Aorta (tissue), 5 donors: ENCODE results near the gene HCST. TPM values are rescaled to one million over a fixed set of nuclear protein-coding genes. Genes with fewer than 3 reads are reported as not detected.
"Not testable (repeated sequence)": the region's sequence is repeated elsewhere in the genome, so short reads cannot be mapped to it uniquely, and the experiment has no call there.

Experiments used
- ATAC-seq: fragments of 200-7000 bp; cut with Tn5 transposase; one replicate; pipeline ENCODE4 v1.9.1; 2022; ENCODE audit warnings: moderate library complexity; ENCODE audit not compliant: low FRiP score
- DNase-seq, 2 donors: peaks; one replicate each; pipeline ENCODE4 v3.0.0-alpha.2; 2020
- H3K27ac ChIP-seq, 2 donors: one replicate each; pipeline ENCODE4 v1.5.1; 2013; ENCODE audit warnings: low read length in 2 of 2, mild to moderate bottlenecking in 2 of 2, moderate library complexity in 2 of 2, control low read depth in 1 of 2, inconsistent platforms in 1 of 2, low read depth in 1 of 2
- H3K27me3 ChIP-seq, 2 donors: one replicate each; pipeline ENCODE4 v1.6.1; 2013; ENCODE audit warnings: control low read depth in 1 of 2, low read length in 1 of 2, mild to moderate bottlenecking in 1 of 2, moderate library complexity in 1 of 2; ENCODE audit not compliant: insufficient read depth in 2 of 2, control insufficient read depth in 1 of 2
- H3K36me3 ChIP-seq, 2 donors: one replicate each; pipeline ENCODE4 v1.6.1; 2013; ENCODE audit warnings: control low read depth in 1 of 2, low read length in 1 of 2, mild to moderate bottlenecking in 1 of 2; ENCODE audit not compliant: insufficient read depth in 2 of 2, control insufficient read depth in 1 of 2
- H3K4me1 ChIP-seq, 2 donors: one replicate each; pipeline ENCODE4 v1.6.1; 2013; ENCODE audit warnings: low read length in 2 of 2, control low read depth in 1 of 2, mild to moderate bottlenecking in 1 of 2, moderate library complexity in 1 of 2; ENCODE audit not compliant: insufficient read depth in 2 of 2, control insufficient read depth in 1 of 2
- H3K4me3 ChIP-seq, 2 donors: one replicate each; pipeline ENCODE4 v1.5.1; 2013; ENCODE audit warnings: low read length in 2 of 2, control low read depth in 1 of 2, mild to moderate bottlenecking in 1 of 2
- H3K9me3 ChIP-seq: one replicate; pipeline ENCODE4 v1.6.1; 2013; ENCODE audit warnings: mild to moderate bottlenecking, low read length; ENCODE audit not compliant: control insufficient read depth
- WGBS, 2 donors: extraction: QIAGEN DNeasy Blood & Tissue Kit; methylation state at CpG; one replicate each; pipeline ENCODE4 v1.1.7; 2013; 5-methylcytosine and 5-hydroxymethylcytosine counted together
- intact Hi-C, 2 donors: fragments of 100-400 bp; cut with DNase I; formaldehyde crosslinking; loops; one replicate each; pipeline versions ENCODE4 v1.14.2 to v1.15.0; 2022
- polyA plus RNA-seq, 2 donors: library from polyadenylated mRNA; stranded (reverse); fragments of 200-250 nt; gene quantifications; one replicate each; pipeline ENCODE4 v1.2.3, GENCODE V29; 2013
- total RNA-seq, 2 donors: library from RNA; stranded (reverse); fragmentation: NEBNext Ultra II Directional; extraction: Animal tissue kit (Norgen Biotek cat#: 25700); gene quantifications; one replicate each; pipeline ENCODE4 v1.2.1, GENCODE V29; 2021
- donor health status: healthy with polysubstance abuse.
- donor health status: Bipolar disorder and iron deficiency.
- donor health status: DM: no; HTN: no; CAD: no.
- donor health status: DM: no; HTN: no; CAD: no.
- donor health status: DM: yes; HTN: yes; CAD: no.

HCST gene
- total and polyA plus RNA-seq, 4 donors: 7.3 to 20.9 (median 18.7) TPM

DNA sequence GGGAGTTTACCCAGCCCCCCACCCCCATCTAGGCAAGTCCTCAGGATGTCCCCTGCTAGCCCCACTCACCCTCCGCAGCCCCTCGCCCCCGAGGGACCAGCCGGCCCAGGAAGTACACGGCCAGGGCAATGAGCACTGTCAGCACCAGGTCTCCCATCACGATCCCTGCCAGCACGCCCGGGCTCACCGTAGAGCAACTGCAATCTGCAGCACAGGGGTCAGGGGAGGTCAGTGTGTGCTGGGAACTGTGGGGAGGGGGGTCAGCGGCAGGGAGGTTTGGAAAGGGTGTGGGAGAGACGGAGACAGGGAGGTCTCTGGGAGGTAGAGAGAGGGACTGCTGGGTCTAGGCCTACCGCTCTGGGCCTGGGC, 5.0 kb downstream of the HCST start:
- Histone ChIP-seq H3K4me3 (no peak overlapping the region), H3K27ac (no peak overlapping the region)

DNA sequence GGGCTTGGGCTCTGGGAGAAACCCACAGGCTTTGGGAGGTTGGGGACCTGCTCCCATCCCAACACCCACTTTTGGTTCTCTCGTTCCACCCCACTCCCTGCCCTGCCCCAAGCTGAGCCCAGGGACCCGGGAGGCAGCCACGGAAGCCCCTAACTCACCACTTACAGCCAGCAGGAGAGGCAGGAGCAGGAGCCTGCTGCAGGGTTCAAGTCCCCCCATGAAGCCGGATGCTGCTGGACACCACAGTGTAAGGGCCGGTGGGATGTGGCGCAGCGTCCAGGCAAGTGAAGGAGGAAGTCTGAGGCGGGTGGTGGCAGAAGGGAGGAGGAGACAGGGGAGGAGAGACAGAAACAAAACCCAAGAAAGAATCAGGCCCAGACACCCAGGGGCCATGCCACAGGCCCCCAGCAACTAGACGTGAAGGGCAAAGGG, 5.7 kb downstream of the HCST start, which contains the start of gene TYROBP:
Gene TYROBP (minus strand): TSS at position 286 of the 432 bp plus-strand sequence. CDS start 67 bp downstream, at position 219.
- DNase-seq (peak in 1 of 2 donors; percentile 78), ATAC-seq (peak; percentile 30)
- intact Hi-C loops: no loop called here
- Histone ChIP-seq H3K27me3 (no peaks in the 10 kb centered on the region), H3K36me3 (no peaks in the 10 kb centered on the region), H3K4me1 (no peaks in the 10 kb centered on the region), H3K9me3 (no peaks in the 10 kb centered on the region), H3K4me3 (no peak within 1 kb of the TSS), H3K27ac (no peak within 1 kb of the TSS)
- WGBS, 2 donors: 69 to 70% methylated on average over 9 of the region's 9 CpGs

More for the DNA sequence above, 5.0 kb downstream of the HCST start:
- H3K4me1 ChIP-seq: no peaks in the 10 kb centered on the region
- 44 to 45% methylated on average over 12 of the region's 12 CpGs for WGBS, 2 donors
- DNase-seq: no peak
- H3K9me3 ChIP-seq: no peaks in the 10 kb centered on the region
- no peak for ATAC-seq
- H3K27me3 ChIP-seq: no peaks in the 10 kb centered on the region
- H3K36me3 ChIP-seq: no peaks in the 10 kb centered on the region
- intact Hi-C loops: no loop called here

DNA sequence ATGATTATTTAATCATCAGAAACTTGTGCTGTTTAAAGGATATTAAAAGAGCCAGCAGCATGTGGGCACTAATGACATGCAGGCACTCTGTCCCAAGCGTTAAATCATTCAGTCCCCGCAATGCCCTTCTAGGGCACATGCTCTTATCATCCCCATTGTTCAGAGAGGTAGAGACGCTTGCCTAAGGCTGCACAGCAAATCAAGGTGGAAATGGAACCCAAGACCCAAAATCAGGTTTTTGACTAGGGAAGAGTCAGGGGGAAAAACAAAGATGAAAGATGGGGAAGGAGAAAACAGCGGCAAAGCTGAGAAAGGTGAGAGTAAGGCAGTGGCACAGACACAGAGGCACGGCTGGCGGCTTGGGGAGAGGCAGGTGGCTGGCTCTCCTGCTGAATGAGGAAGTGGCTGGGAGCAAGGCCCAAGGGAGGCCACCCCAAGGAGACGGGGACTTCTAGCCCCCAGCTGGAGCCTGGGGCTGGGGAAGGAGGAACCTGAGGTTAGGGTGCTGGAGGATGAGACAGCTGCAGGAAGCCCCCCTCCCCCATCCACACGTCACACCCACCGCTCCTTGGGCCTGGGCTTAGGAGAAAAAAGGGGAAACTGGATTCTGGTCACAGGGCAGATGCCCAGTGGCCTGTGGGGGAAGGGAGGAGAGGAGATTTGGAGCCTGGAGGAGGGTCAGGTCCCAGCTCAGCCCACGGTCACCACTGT, 6.8 kb downstream of the HCST start:
- Histone ChIP-seq H3K4me1 (no peaks in the 10 kb centered on the region), H3K9me3 (no peaks in the 10 kb centered on the region), H3K27ac (no peak overlapping the region), H3K27me3 (no peaks in the 10 kb centered on the region), H3K4me3 (no peak overlapping the region), H3K36me3 (no peaks in the 10 kb centered on the region)
- intact Hi-C loops: no loop called here
- WGBS, 2 donors: 69 to 71% methylated on average over 10 of the region's 10 CpGs
- ATAC-seq: peak; percentile 79
- peak; percentile 87 to 95 for DNase-seq

DNA sequence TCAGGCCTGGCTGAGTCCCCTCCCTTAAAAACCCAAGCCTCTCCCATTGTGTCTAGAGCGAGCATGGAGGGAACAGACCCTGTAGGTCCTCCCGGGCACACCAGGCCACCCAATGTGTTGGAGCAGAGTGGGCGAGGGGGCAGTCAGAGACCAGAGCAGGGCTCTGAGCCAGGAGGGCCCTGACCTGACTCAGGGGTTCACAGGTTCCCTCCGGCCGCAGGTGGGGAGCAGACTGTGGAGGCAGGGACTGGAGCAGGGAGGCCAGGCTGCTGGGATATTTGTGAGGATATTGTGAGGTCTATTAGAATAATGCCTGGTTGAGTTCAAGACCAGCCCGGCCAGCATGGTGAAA, 7.3 kb downstream of the HCST start:
- H3K9me3 ChIP-seq: no peaks in the 10 kb centered on the region
- no peak overlapping the region for H3K27ac ChIP-seq
- H3K4me3 ChIP-seq: no peak overlapping the region
- ATAC-seq (peak; percentile 9), DNase-seq (no peak)
- no peaks in the 10 kb centered on the region for H3K36me3 ChIP-seq
- H3K4me1 ChIP-seq: no peaks in the 10 kb centered on the region
- 63 to 66% methylated on average over 6 of the region's 6 CpGs for WGBS, 2 donors
- H3K27me3 ChIP-seq: no peaks in the 10 kb centered on the region
- intact Hi-C loops: no loop called here

DNA sequence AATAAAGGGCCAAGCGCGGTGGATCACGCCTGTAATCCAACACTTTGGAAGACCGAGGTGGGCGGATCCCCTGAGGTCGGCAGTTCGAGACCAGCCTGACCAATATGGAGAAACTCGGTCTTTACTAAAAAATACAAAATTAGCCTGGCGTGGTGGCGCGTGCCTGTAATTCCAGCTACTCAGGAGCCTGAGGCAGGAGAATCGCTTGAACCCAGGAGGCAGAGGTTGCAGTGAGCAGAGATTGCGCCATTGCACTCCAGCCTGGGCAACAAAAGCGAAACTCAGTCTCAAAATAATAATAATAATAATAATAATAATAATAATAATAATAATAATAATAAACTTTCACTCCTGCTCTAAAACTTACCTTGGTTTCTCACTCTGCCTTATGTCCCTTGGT, 8.0 kb downstream of the HCST start:
- H3K27ac ChIP-seq, ATAC-seq, DNase-seq, intact Hi-C loops, H3K4me3 ChIP-seq, H3K9me3 ChIP-seq, H3K36me3 ChIP-seq, H3K4me1 ChIP-seq, H3K27me3 ChIP-seq: not testable (repeated sequence)
- WGBS, 2 donors: 91 to 92% methylated on average over 14 of the region's 14 CpGs

DNA sequence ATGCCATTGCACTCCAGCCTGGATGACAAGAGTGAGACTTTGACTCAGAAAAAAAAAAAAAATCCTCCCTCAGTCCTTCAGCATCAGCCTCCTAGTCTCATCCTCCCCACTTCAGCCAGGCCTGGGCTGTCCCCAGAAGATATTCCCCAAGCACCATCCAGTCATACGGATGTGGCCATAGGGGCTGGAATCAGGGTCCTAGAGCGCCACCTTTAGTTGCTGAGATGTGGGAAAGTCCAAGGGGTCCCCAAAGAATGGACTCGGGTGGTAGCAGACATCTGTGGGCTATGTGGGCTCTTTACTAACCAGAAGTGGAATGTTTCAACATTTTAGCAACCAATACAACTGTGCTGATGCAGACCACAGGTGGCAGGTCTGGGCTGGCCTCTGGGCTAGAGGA, 8.8 kb downstream of the HCST start:
- no peak for ATAC-seq
- H3K4me3 ChIP-seq: no peak overlapping the region
- no peaks in the 10 kb centered on the region for H3K9me3 ChIP-seq
- WGBS, 2 donors: 42 to 43% methylated on average over 3 of the region's 3 CpGs
- H3K4me1 ChIP-seq: no peaks in the 10 kb centered on the region
- no peak overlapping the region for H3K27ac ChIP-seq
- DNase-seq: no peak
- H3K36me3 ChIP-seq: no peaks in the 10 kb centered on the region
- intact Hi-C loops: no loop called here
- no peaks in the 10 kb centered on the region for H3K27me3 ChIP-seq

DNA sequence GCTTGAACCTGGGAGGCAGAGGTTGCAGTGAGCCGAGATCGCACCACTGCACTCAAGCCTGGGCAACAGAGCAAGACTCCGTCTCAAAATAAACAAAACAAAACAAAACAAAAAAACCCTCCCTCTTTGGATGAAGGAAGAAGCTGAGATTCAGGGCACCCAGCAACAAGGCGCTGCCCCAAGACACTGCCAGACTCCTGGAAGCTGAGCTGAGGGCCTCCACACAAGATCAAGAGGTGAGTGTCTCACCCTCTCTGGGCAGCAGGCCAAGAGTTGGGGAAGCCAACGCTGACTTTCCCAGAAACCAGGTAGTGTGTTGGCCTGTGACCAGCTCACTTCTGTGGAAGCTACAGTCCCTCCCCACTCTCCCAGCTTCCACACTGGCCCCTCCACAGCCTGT, 9.5 kb downstream of the HCST start:
- DNase-seq: no peak
- Histone ChIP-seq H3K36me3 (no peaks in the 10 kb centered on the region), H3K4me1 (no peaks in the 10 kb centered on the region), H3K27ac (no peak overlapping the region), H3K27me3 (no peaks in the 10 kb centered on the region), H3K9me3 (no peaks in the 10 kb centered on the region), H3K4me3 (no peak overlapping the region)
- ATAC-seq: no peak
- WGBS, 2 donors: 45 to 51% methylated on average over 5 of the region's 5 CpGs
- intact Hi-C loops: no loop called here

DNA sequence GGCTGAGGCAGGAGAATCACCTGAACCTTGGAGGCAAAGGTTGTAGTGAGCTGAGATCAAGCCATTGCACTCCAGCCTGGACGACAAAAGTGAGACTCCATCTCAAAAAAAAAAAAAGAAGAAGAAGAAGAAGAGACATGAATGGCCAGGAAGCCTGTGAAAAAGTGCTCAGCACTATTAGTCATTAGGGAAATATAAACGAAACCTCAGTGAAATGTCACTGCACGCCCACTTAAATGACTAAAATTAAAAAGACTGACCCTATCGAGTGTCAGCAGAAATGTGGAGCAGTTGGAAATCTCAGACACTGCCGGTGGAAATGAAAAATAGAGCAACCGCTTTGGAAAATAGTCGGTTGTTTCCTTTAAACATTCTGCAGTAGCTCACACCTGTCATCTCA, 11.3 kb downstream of the HCST start:
- DNase-seq: no peak
- H3K27ac ChIP-seq: no peak overlapping the region
- no peaks in the 10 kb centered on the region for H3K27me3 ChIP-seq
- intact Hi-C loops: no loop called here
- no peaks in the 10 kb centered on the region for H3K4me1 ChIP-seq
- H3K4me3 ChIP-seq: no peak overlapping the region
- WGBS, 2 donors: 33 to 34% methylated on average over 7 of the region's 7 CpGs
- H3K36me3 ChIP-seq: no peaks in the 10 kb centered on the region
- H3K9me3 ChIP-seq: no peaks in the 10 kb centered on the region
- no peak for ATAC-seq

DNA sequence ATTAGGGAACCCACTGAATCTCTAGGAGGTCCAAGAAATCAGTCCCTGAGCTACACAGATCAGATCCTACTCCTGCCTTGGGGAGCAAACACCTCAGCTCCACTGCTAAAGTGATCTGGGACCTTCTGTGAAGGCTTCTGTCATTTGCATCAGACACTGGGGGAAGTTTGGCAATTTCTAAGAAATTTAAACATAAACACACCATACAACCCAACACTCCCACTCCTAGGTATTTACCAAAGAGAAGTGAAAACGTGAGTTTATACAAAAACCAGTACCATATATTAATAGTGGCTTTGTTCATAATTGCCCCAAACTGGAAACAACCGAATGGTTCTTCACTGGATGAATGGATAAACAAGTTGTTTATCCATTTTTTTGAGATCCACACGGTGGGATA, 13.1 kb downstream of the HCST start:
- Histone ChIP-seq H3K27ac (no peak overlapping the region), H3K27me3 (no peaks in the 10 kb centered on the region), H3K9me3 (no peaks in the 10 kb centered on the region), H3K4me1 (no peaks in the 10 kb centered on the region), H3K4me3 (no peak overlapping the region), H3K36me3 (no peaks in the 10 kb centered on the region)
- DNase-seq (no peak), ATAC-seq (no peak)
- intact Hi-C loops: no loop called here
- WGBS, 2 donors: 64 to 65% methylated on average over 3 of the region's 3 CpGs
